HG03280 (cell line): ENCODE results near the gene SCTR.

ENCODE experiments used
- ATAC-seq: cut with Tn5 transposase; IDR thresholded peaks from one replicate; pipeline ENCODE4 v1.9.1; 2021; ENCODE audit warnings: mild to moderate bottlenecking, moderate library complexity; ENCODE audit not compliant: unreplicated experiment

SCTR gene

GRCh38 chr2:119449521-119449920 is 74.8 kb downstream of the SCTR start:
- no peak for ATAC-seq

GRCh38 chr2:119448427-119449141 is 75.7 kb downstream of the SCTR start:
- no peak for ATAC-seq

GRCh38 chr2:119446037-119446436 is 78.2 kb downstream of the SCTR start:
- ATAC-seq, result no peak

GRCh38 chr2:119442850-119443249 is 81.4 kb downstream of the SCTR start:
- ATAC-seq, result no peak

GRCh38 chr2:119442226-119442619 is 82.1 kb downstream of the SCTR start:
- ATAC-seq, result no peak

- no peak for ATAC-seq
Observed at GRCh38 chr2:119441376-119442225, 82.7 kb downstream of the SCTR start.

- no peak for ATAC-seq
Observed at GRCh38 chr2:119440873-119441272, 83.4 kb downstream of the SCTR start.

- no peak for ATAC-seq
Observed at GRCh38 chr2:119440501-119440870, 83.8 kb downstream of the SCTR start.

GRCh38 chr2:119439574-119440500 is 84.4 kb downstream of the SCTR start:
- ATAC-seq, result no peak

- ATAC-seq, result no peak
Observed at GRCh38 chr2:119438726-119439284, 85.5 kb downstream of the SCTR start.

GRCh38 chr2:119438128-119438656 is 86.1 kb downstream of the SCTR start:
- no peak for ATAC-seq

GRCh38 chr2:119436993-119437772 is 87.1 kb downstream of the SCTR start:
- no peak for ATAC-seq

- ATAC-seq, result no peak
Observed at GRCh38 chr2:119435953-119436297, 88.4 kb downstream of the SCTR start.

GRCh38 chr2:119435081-119435952 is 89.0 kb downstream of the SCTR start:
- ATAC-seq, result no peak

- ATAC-seq, result no peak
Observed at GRCh38 chr2:119434664-119435063, 89.6 kb downstream of the SCTR start.

- no peak for ATAC-seq
Observed at GRCh38 chr2:119433636-119434327, 90.5 kb downstream of the SCTR start.

- ATAC-seq, result no peak
Observed at GRCh38 chr2:119432851-119433522, 91.3 kb downstream of the SCTR start.
